Placental pericyte (primary cell): Measurements from ENCODE around the gene BMPR1A. TPM values are rescaled to one million over a fixed set of nuclear protein-coding genes. Genes with fewer than 3 reads are reported as not detected.

ENCODE experiments used
- small RNA-seq: library from RNA; depleted of rRNA; stranded (forward); fragments of <200 nt; gene quantifications from one replicate; pipeline ENCODE3, GENCODE V24; 2012; ENCODE audit warnings: low replicate concordance
- total RNA-seq: library from RNA; depleted of rRNA; stranded (reverse); fragments of >200 nt; gene quantifications from 2 replicates; pipeline ENCODE4 v1.2.3, GENCODE V29; 2012

BMPR1A gene
- 46.6 and 70.7 TPM in 2 replicates for total RNA-seq

DNA sequence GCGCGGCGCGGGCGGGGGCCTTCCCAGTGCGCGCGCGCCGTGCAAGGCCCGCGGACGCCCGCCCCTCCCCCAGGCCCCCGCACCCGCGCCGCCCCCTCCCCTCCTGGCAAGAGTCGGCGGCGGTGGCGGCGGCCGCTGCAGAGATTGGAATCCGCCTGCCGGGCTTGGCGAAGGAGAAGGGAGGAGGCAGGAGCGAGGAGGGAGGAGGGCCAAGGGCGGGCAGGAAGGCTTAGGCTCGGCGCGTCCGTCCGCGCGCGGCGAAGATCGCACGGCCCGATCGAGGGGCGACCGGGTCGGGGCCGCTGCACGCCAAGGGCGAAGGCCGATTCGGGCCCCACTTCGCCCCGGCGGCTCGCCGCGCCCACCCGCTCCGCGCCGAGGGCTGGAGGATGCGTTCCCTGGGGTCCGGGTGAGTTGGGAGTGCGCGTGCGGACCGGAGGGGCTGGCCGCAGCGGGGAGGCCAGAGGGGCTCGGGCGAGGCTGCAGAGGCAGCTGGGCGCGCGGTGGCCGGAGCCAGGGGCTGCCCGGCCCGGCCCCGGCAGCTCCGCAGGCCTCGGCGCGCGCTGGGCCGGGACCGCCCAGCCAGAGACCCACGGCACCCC, at the start of gene BMPR1A:
BMPR1A (plus strand) TSS at position 109 of the 602 bp plus-strand sequence. CDS start 119,400 bp downstream, outside the sequence.

GRCh38 chr10:86957471-86958115, 201.2 kb downstream of the BMPR1A start, which contains the start of gene MMRN2:
MMRN2 (minus strand) TSS chr10:86957615; CDS start chr10:86957541, 74 bp downstream.

DNA sequence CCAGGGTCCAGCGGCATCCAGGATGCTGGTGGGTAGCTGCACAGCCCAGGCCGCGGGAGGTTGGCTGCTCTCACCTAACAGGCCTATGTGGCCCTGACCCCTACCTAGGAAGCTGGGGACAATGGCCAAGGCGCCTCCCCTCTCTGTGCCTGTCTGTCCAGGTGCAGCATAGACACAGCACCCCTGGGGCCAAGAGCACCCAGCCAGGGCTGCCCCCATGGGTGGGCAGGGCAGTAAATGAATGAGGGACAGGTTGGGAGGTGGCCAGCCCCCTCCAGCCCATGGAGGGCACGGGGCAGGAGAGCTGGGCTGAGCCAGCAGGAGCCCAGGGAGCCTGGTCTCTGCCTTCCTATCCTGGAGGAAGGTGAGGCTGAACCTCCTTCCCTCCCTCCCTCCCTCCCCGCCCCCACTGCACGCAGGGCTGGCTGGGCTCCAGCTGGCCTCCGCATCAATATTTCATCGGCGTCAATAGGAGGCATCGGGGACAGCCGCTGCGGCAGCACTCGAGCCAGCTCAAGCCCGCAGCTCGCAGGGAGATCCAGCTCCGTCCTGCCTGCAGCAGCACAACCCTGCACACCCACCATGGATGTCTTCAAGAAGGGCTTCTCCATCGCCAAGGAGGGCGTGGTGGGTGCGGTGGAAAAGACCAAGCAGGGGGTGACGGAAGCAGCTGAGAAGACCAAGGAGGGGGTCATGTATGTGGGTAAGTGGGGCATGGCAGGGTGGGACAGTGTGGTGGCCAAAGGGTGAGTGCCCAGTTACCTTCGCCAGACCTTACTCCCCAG, 201.9 kb downstream of the BMPR1A start, which contains the start of gene SNCG:
SNCG (plus strand) TSS at position 484 of the 785 bp plus-strand sequence; CDS start at position 583, 99 bp downstream.

DNA sequence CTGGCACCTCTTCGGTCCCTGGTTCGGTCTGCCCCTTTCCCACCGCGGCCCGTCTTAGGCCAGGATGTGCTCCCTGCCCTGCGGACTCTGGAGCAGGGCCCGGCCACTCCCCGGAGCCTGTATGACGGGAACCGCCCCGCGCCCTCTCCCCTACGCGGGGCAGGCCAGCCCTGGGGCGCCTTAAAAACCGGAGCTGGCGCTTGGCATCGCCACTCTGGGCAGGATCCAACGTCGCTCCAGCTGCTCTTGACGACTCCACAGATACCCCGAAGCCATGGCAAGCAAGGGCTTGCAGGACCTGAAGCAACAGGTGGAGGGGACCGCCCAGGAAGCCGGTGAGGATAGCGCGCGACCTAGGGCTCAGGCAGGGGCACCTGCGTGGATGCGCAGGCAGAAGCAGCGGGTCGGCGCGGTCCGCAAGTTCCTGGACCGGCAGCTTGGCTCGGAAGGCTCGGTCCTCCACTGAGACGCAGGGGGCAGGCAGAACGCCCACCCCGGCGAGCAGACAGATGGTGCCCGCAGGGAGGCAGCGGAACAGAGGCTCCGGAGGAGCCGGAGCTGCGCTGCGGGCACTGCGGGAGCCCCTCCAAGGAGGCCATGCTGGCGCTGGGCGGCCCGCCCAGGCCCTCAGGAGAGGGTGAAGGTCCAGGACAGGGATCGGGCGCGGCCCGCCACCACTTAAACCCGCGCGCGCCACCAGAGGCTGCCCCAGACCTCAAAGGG, 212.0 kb downstream of the BMPR1A start, which contains the start of gene ADIRF:
ADIRF (plus strand) TSS at position 212 of the 723 bp plus-strand sequence; CDS start at position 275, 63 bp downstream.

Small RNA genes within 50 kb of the gene (small RNA-seq; reads per million reads assigned to genes)
- 5.6 reads per million, percentile 89 among the genes with 10 or more reads in this experiment for gene RNU1-19P

Other genes starting within 250 kb of the BMPR1A start
- gene WAPL, start 234.8 kb upstream of the BMPR1A start, total RNA-seq: 45.1 and 46.2 TPM in 2 replicates
- not detected in 2 replicates for gene OPN4, start 102.1 kb upstream of the BMPR1A start, total RNA-seq
- under 0.01 TPM in 1 of 2 replicates, not detected in the other for gene LDB3, start 88.1 kb upstream of the BMPR1A start, total RNA-seq
- gene MMRN2, start 201.0 kb downstream of the BMPR1A start, total RNA-seq: 0.88 and 2.0 TPM in 2 replicates
- 3.3 and 3.9 TPM in 2 replicates for gene SNCG, start 202.0 kb downstream of the BMPR1A start, total RNA-seq
- gene ADIRF, start 211.9 kb downstream of the BMPR1A start, total RNA-seq: 1.0 TPM in 1 of 2 replicates, not detected in the other